WTC11 (cell line): ENCODE measurements around the gene EDEM2.

Source experiments
- CREB1 ChIP-seq: sonication (generic); formaldehyde crosslinking; IDR thresholded peaks from 2 replicates; pipeline ENCODE4 v1.8.0; 2023; ENCODE audit warnings: mild to moderate bottlenecking, missing genetic modification reagents
- ETV6 ChIP-seq: sonication (generic); formaldehyde crosslinking; IDR thresholded peaks from 2 replicates; pipeline ENCODE4 v1.8.1; 2022; ENCODE audit warnings: mild to moderate bottlenecking, missing genetic modification reagents
- PRRX2 ChIP-seq: fragments of 250-450 bp; sonication (Bioruptor Pico); IDR thresholded peaks from 2 replicates; pipeline ENCODE4 v1.8.0; 2021; ENCODE audit warnings: mild to moderate bottlenecking
- ZNF232 ChIP-seq: sonication (generic); formaldehyde crosslinking; IDR thresholded peaks from 2 replicates; pipeline ENCODE4 v1.8.0; 2022; ENCODE audit warnings: mild to moderate bottlenecking, missing genetic modification reagents
- TF ChIP-seq, protein P1 (sequence below): sonication (generic); formaldehyde crosslinking; IDR thresholded peaks from 2 replicates; pipeline ENCODE4 v1.8.1; 2023; ENCODE audit warnings: mild to moderate bottlenecking, missing genetic modification reagents, moderate library complexity
- TF ChIP-seq, protein P2 (sequence below): sonication (generic); formaldehyde crosslinking; IDR thresholded peaks from 2 replicates; pipeline ENCODE4 v1.8.0; 2022; ENCODE audit warnings: mild to moderate bottlenecking, missing genetic modification reagents
- TF ChIP-seq, protein P3 (sequence below): fragments of 250-450 bp; sonication (Bioruptor Pico); IDR thresholded peaks from 2 replicates; pipeline ENCODE4 v2.1.2; 2022; ENCODE audit warnings: mild to moderate bottlenecking, moderate library complexity
- TF ChIP-seq, protein P4 (sequence below): fragments of 200-600 bp; IDR thresholded peaks from 2 replicates; pipeline ENCODE4 v1.8.0; 2022; ENCODE audit warnings: antibody characterized with exemption
- TF ChIP-seq, protein P5 (sequence below): sonication (generic); formaldehyde crosslinking; IDR thresholded peaks from 2 replicates; pipeline ENCODE4 v1.8.1; 2023; ENCODE audit warnings: mild to moderate bottlenecking, missing genetic modification reagents, borderline replicate concordance
- TF ChIP-seq, protein P6 (sequence below): sonication (generic); formaldehyde crosslinking; conservative IDR thresholded peaks from 2 replicates; pipeline ENCODE4 v1.8.1; 2023; ENCODE audit warnings: mild to moderate bottlenecking, low read depth, missing genetic modification reagents, moderate library complexity
- TF ChIP-seq, protein P7 (sequence below): sonication (generic); formaldehyde crosslinking; IDR thresholded peaks from 2 replicates; pipeline ENCODE4 v1.8.1; 2022; ENCODE audit warnings: mild to moderate bottlenecking, missing genetic modification reagents, moderate library complexity, borderline replicate concordance
- TF ChIP-seq, protein P8 (sequence below): sonication (generic); formaldehyde crosslinking; IDR thresholded peaks from 2 replicates; pipeline ENCODE4 v1.8.1; 2022; ENCODE audit warnings: low read depth, mild to moderate bottlenecking, moderate library complexity, missing genetic modification reagents, borderline replicate concordance

DNA sequence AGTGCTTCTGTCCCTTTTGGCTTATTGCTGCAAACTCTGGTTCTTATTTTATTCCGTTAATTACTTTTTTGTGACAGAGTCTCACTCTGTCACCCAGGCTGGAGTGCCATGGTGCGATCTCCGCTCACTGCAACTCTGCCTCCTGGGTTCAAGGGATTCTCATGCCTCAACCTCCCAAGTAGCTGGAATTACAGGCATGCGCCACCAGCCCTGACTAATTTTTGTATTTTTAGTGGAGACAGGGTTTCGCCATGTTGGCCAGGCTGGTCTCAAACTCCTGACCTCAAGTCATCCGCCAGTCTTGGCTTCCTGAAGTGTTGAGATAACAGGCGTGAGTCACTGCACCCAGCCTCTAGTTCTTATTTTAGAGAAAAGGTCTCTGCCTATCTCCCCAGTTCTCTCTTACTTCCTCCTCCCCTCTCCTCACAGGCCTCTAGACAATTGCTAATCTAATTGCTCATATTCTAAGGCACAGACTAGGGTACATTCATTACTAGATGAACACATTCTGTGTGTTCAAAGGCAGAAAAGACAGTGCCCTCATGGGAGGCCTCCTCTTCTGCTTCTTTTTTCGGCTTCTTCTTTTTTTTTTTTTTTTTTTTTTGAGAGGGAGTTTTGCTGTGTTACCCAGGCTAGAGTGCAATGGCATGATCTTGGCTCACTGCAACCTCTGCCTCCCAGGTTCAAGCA is 27.0 kb downstream of the EDEM2 start:
- TF ChIP-seq ZNF232 (CRISPR knock-in tag): no peak
- TF ChIP-seq, protein P1, sequence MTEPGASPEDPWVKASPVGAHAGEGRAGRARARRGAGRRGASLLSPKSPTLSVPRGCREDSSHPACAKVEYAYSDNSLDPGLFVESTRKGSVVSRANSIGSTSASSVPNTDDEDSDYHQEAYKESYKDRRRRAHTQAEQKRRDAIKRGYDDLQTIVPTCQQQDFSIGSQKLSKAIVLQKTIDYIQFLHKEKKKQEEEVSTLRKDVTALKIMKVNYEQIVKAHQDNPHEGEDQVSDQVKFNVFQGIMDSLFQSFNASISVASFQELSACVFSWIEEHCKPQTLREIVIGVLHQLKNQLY (CRISPR knock-in tag): no peak
- TF ChIP-seq, protein P2, sequence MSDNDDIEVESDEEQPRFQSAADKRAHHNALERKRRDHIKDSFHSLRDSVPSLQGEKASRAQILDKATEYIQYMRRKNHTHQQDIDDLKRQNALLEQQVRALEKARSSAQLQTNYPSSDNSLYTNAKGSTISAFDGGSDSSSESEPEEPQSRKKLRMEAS (CRISPR knock-in tag): no peak
- TF ChIP-seq, protein P3, sequence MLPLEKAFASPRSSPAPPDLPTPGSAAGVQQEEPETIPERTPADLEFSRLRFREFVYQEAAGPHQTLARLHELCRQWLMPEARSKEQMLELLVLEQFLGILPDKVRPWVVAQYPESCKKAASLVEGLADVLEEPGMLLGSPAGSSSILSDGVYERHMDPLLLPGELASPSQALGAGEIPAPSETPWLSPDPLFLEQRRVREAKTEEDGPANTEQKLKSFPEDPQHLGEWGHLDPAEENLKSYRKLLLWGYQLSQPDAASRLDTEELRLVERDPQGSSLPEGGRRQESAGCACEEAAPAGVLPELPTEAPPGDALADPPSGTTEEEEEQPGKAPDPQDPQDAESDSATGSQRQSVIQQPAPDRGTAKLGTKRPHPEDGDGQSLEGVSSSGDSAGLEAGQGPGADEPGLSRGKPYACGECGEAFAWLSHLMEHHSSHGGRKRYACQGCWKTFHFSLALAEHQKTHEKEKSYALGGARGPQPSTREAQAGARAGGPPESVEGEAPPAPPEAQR (CRISPR knock-in tag): no peak
- TF ChIP-seq CREB1 (CRISPR knock-in tag): no peak
- TF ChIP-seq, protein P4, sequence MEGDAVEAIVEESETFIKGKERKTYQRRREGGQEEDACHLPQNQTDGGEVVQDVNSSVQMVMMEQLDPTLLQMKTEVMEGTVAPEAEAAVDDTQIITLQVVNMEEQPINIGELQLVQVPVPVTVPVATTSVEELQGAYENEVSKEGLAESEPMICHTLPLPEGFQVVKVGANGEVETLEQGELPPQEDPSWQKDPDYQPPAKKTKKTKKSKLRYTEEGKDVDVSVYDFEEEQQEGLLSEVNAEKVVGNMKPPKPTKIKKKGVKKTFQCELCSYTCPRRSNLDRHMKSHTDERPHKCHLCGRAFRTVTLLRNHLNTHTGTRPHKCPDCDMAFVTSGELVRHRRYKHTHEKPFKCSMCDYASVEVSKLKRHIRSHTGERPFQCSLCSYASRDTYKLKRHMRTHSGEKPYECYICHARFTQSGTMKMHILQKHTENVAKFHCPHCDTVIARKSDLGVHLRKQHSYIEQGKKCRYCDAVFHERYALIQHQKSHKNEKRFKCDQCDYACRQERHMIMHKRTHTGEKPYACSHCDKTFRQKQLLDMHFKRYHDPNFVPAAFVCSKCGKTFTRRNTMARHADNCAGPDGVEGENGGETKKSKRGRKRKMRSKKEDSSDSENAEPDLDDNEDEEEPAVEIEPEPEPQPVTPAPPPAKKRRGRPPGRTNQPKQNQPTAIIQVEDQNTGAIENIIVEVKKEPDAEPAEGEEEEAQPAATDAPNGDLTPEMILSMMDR: no peak
- TF ChIP-seq, protein P5, sequence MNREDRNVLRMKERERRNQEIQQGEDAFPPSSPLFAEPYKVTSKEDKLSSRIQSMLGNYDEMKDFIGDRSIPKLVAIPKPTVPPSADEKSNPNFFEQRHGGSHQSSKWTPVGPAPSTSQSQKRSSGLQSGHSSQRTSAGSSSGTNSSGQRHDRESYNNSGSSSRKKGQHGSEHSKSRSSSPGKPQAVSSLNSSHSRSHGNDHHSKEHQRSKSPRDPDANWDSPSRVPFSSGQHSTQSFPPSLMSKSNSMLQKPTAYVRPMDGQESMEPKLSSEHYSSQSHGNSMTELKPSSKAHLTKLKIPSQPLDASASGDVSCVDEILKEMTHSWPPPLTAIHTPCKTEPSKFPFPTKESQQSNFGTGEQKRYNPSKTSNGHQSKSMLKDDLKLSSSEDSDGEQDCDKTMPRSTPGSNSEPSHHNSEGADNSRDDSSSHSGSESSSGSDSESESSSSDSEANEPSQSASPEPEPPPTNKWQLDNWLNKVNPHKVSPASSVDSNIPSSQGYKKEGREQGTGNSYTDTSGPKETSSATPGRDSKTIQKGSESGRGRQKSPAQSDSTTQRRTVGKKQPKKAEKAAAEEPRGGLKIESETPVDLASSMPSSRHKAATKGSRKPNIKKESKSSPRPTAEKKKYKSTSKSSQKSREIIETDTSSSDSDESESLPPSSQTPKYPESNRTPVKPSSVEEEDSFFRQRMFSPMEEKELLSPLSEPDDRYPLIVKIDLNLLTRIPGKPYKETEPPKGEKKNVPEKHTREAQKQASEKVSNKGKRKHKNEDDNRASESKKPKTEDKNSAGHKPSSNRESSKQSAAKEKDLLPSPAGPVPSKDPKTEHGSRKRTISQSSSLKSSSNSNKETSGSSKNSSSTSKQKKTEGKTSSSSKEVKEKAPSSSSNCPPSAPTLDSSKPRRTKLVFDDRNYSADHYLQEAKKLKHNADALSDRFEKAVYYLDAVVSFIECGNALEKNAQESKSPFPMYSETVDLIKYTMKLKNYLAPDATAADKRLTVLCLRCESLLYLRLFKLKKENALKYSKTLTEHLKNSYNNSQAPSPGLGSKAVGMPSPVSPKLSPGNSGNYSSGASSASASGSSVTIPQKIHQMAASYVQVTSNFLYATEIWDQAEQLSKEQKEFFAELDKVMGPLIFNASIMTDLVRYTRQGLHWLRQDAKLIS (CRISPR knock-in tag): no peak
- TF ChIP-seq, protein P6, sequence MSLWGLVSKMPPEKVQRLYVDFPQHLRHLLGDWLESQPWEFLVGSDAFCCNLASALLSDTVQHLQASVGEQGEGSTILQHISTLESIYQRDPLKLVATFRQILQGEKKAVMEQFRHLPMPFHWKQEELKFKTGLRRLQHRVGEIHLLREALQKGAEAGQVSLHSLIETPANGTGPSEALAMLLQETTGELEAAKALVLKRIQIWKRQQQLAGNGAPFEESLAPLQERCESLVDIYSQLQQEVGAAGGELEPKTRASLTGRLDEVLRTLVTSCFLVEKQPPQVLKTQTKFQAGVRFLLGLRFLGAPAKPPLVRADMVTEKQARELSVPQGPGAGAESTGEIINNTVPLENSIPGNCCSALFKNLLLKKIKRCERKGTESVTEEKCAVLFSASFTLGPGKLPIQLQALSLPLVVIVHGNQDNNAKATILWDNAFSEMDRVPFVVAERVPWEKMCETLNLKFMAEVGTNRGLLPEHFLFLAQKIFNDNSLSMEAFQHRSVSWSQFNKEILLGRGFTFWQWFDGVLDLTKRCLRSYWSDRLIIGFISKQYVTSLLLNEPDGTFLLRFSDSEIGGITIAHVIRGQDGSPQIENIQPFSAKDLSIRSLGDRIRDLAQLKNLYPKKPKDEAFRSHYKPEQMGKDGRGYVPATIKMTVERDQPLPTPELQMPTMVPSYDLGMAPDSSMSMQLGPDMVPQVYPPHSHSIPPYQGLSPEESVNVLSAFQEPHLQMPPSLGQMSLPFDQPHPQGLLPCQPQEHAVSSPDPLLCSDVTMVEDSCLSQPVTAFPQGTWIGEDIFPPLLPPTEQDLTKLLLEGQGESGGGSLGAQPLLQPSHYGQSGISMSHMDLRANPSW (CRISPR knock-in tag): no peak
- TF ChIP-seq ETV6 (CRISPR knock-in tag): no peak
- TF ChIP-seq, protein P7, sequence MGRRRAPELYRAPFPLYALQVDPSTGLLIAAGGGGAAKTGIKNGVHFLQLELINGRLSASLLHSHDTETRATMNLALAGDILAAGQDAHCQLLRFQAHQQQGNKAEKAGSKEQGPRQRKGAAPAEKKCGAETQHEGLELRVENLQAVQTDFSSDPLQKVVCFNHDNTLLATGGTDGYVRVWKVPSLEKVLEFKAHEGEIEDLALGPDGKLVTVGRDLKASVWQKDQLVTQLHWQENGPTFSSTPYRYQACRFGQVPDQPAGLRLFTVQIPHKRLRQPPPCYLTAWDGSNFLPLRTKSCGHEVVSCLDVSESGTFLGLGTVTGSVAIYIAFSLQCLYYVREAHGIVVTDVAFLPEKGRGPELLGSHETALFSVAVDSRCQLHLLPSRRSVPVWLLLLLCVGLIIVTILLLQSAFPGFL: no peak
- TF ChIP-seq PRRX2 (CRISPR knock-in tag): no peak
- TF ChIP-seq, protein P8, sequence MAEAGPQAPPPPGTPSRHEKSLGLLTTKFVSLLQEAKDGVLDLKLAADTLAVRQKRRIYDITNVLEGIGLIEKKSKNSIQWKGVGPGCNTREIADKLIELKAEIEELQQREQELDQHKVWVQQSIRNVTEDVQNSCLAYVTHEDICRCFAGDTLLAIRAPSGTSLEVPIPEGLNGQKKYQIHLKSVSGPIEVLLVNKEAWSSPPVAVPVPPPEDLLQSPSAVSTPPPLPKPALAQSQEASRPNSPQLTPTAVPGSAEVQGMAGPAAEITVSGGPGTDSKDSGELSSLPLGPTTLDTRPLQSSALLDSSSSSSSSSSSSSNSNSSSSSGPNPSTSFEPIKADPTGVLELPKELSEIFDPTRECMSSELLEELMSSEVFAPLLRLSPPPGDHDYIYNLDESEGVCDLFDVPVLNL (CRISPR knock-in tag): no peak
